ENCODE results near the gene DRD4. TPM values are rescaled to one million over a fixed set of nuclear protein-coding genes. Genes with fewer than 3 reads are reported as not detected.
"Not testable (repeated sequence)": the region's sequence is repeated elsewhere in the genome, so short reads cannot be mapped to it uniquely, and the experiment has no call there.

Gene DRD4
- total RNA-seq, 1 donor from 2014 or later: 2.1 TPM

- TF ChIP-seq CTCF (IDR thresholded peaks at IDR 0.05; ENCODE audit: unreplicated experiment): no peak
- no peak for DNase-seq (ENCODE audit: low spot score in 2 of 2, unreplicated experiment in 2 of 2)
- Mint-ChIP-seq H3K4me3 (no peak overlapping the region), H3K27ac (no peak overlapping the region), H3K4me1 (no peaks in the 10 kb centered on the region), H3K27me3 (ENCODE audit: low read depth) (peaks cover 6% of the 10 kb centered on the region), H3K36me3 (peaks cover 8% of the 10 kb centered on the region), H3K9me3 (no peaks in the 10 kb centered on the region)
Observed at GRCh38 chr11:645536-645935, 8.5 kb downstream of the DRD4 start.

GRCh38 chr11:646214-646613 lies 9.1 kb downstream of the DRD4 start:
- TF ChIP-seq CTCF (IDR thresholded peaks at IDR 0.05; ENCODE audit: unreplicated experiment): no peak
- DNase-seq (ENCODE audit: low spot score in 2 of 2, unreplicated experiment in 2 of 2): no peak
- H3K27me3 Mint-ChIP-seq (ENCODE audit: low read depth): peaks cover 3% of the 10 kb centered on the region
- no peaks in the 10 kb centered on the region for H3K4me1 Mint-ChIP-seq
- no peak overlapping the region for H3K4me3 Mint-ChIP-seq
- no peaks in the 10 kb centered on the region for H3K9me3 Mint-ChIP-seq
- H3K27ac Mint-ChIP-seq: no peak overlapping the region
- H3K36me3 Mint-ChIP-seq: peaks cover 8% of the 10 kb centered on the region

- peaks cover 10% of the 10 kb centered on the region for H3K36me3 Mint-ChIP-seq
- not testable (repeated sequence) for DNase-seq (ENCODE audit: low spot score in 2 of 2, unreplicated experiment in 2 of 2); H3K4me1 Mint-ChIP-seq; H3K27ac Mint-ChIP-seq; H3K4me3 Mint-ChIP-seq; H3K27me3 Mint-ChIP-seq (ENCODE audit: low read depth); H3K9me3 Mint-ChIP-seq
Observed at GRCh38 chr11:647672-648158, 10.6 kb downstream of the DRD4 start.

- no peak for TF ChIP-seq CTCF (IDR thresholded peaks at IDR 0.05; ENCODE audit: unreplicated experiment)
- Mint-ChIP-seq H3K9me3 (no peaks in the 10 kb centered on the region), H3K4me1 (no peaks in the 10 kb centered on the region), H3K4me3 (no peak overlapping the region), H3K27me3 (ENCODE audit: low read depth) (no peaks in the 10 kb centered on the region), H3K27ac (no peak overlapping the region), H3K36me3 (peaks cover 12% of the 10 kb centered on the region)
- no peak for DNase-seq (ENCODE audit: low spot score in 2 of 2, unreplicated experiment in 2 of 2)
Observed at GRCh38 chr11:650482-650881, 13.4 kb downstream of the DRD4 start.

- not testable (repeated sequence) for H3K36me3 Mint-ChIP-seq; H3K27me3 Mint-ChIP-seq (ENCODE audit: low read depth); H3K4me1 Mint-ChIP-seq; H3K4me3 Mint-ChIP-seq; H3K9me3 Mint-ChIP-seq; DNase-seq (ENCODE audit: low spot score in 2 of 2, unreplicated experiment in 2 of 2); H3K27ac Mint-ChIP-seq
Observed at GRCh38 chr11:653136-653535, 16.1 kb downstream of the DRD4 start.

- no peak for DNase-seq (ENCODE audit: low spot score in 2 of 2, unreplicated experiment in 2 of 2)
- no peaks in the 10 kb centered on the region for H3K27me3 Mint-ChIP-seq (ENCODE audit: low read depth)
- no peaks in the 10 kb centered on the region for H3K9me3 Mint-ChIP-seq
- no peak overlapping the region for H3K27ac Mint-ChIP-seq
- H3K4me3 Mint-ChIP-seq: no peak overlapping the region
- peaks cover 6% of the 10 kb centered on the region for H3K36me3 Mint-ChIP-seq
- no peaks in the 10 kb centered on the region for H3K4me1 Mint-ChIP-seq
- no peak for TF ChIP-seq CTCF (IDR thresholded peaks at IDR 0.05; ENCODE audit: unreplicated experiment)
Observed at GRCh38 chr11:653837-654236, 16.8 kb downstream of the DRD4 start.

- not testable (repeated sequence) for H3K27me3 Mint-ChIP-seq (ENCODE audit: low read depth); H3K9me3 Mint-ChIP-seq; H3K4me1 Mint-ChIP-seq; DNase-seq (ENCODE audit: low spot score in 2 of 2, unreplicated experiment in 2 of 2); H3K27ac Mint-ChIP-seq; H3K36me3 Mint-ChIP-seq; H3K4me3 Mint-ChIP-seq
Observed at GRCh38 chr11:654444-654843, 17.4 kb downstream of the DRD4 start.

Measured in mesothelial cell of epicardium (in vitro differentiated cells).